Neural progenitor cell (in vitro differentiated cells): ENCODE measurements around the gene ALG5. TPM values are rescaled to one million over a fixed set of nuclear protein-coding genes. Genes with fewer than 3 reads are reported as not detected.

Source experiments
- DNase-seq: peaks from one replicate; pipeline ENCODE4 v3.0.0-alpha.2; 2016; ENCODE audit warnings: low spot score
- H2AFZ ChIP-seq: fragments of 200-600 bp; sonication (generic); replicated peaks from 2 replicates; pipeline ENCODE4 v1.6.1; 2016; ENCODE audit warnings: antibody characterized with exemption
- H3F3A ChIP-seq: fragments of 200-600 bp; sonication (generic); 2 replicates; pipeline ENCODE4 v1.6.1; 2016; ENCODE audit warnings: antibody characterized with exemption, low read depth
- H3K27ac ChIP-seq: fragments of 200-600 bp; sonication (generic); 2 replicates; pipeline ENCODE4 v1.5.1; 2016; ENCODE audit warnings: mild to moderate bottlenecking
- H3K27me3 ChIP-seq: fragments of 200-600 bp; sonication (generic); 2 replicates; pipeline ENCODE4 v1.6.1; 2016; ENCODE audit warnings: mild to moderate bottlenecking, moderate library complexity
- H3K36me3 ChIP-seq: fragments of 200-600 bp; sonication (generic); 2 replicates; pipeline ENCODE4 v1.5.1; 2016
- H3K4me1 ChIP-seq: fragments of 200-600 bp; sonication (generic); 2 replicates; pipeline ENCODE4 v1.6.1; 2016; ENCODE audit warnings: mixed run types
- H3K4me2 ChIP-seq: fragments of 200-600 bp; sonication (generic); 2 replicates; pipeline ENCODE4 v1.6.1; 2016
- H3K4me3 ChIP-seq: fragments of 200-600 bp; sonication (generic); 2 replicates; pipeline ENCODE4 v1.5.1; 2016
- H3K79me2 ChIP-seq: fragments of 200-600 bp; sonication (generic); 2 replicates; pipeline ENCODE4 v1.6.1; 2016; ENCODE audit warnings: low read depth
- H3K9ac ChIP-seq: fragments of 200-600 bp; sonication (generic); 2 replicates; pipeline ENCODE4 v1.6.1; 2016
- H3K9me3 ChIP-seq: fragments of 200-600 bp; sonication (generic); 2 replicates; pipeline ENCODE4 v1.5.1; 2016; ENCODE audit warnings: low read depth
- H4K20me1 ChIP-seq: fragments of 200-600 bp; sonication (generic); 2 replicates; pipeline ENCODE4 v1.6.1; 2016; ENCODE audit warnings: low read depth
- H3K27ac Mint-ChIP-seq: 3 replicates; pipeline ENCODE4 v1.8.0; 2021; ENCODE audit warnings: mixed read lengths
- H3K27me3 Mint-ChIP-seq: 2 replicates; pipeline ENCODE4 v1.8.0; 2022; ENCODE audit warnings: low read depth, mild to moderate bottlenecking, inconsistent platforms, moderate library complexity, mixed read lengths; ENCODE audit not compliant: insufficient read depth
- H3K36me3 Mint-ChIP-seq: 3 replicates; pipeline ENCODE4 v1.8.0; 2021; ENCODE audit warnings: mixed read lengths
- H3K4me1 Mint-ChIP-seq: 3 replicates; pipeline ENCODE4 v1.8.0; 2021; ENCODE audit warnings: mixed read lengths
- H3K4me3 Mint-ChIP-seq: 3 replicates; pipeline ENCODE4 v1.8.0; 2021; ENCODE audit warnings: mild to moderate bottlenecking, moderate library complexity, mixed read lengths
- H3K9me3 Mint-ChIP-seq: 3 replicates; pipeline ENCODE4 v1.8.0; 2020; ENCODE audit warnings: mixed read lengths
- CTCF ChIP-seq: fragments of 200-600 bp; sonication (generic); IDR thresholded peaks from 2 replicates; pipeline ENCODE4 v1.5.1; 2017; ENCODE audit warnings: antibody characterized with exemption, mild to moderate bottlenecking
- EZH2 ChIP-seq: fragments of 200-600 bp; sonication (generic); IDR thresholded peaks from 2 replicates; pipeline ENCODE4 v1.6.1; 2017; ENCODE audit warnings: antibody characterized with exemption, mild to moderate bottlenecking, moderate library complexity
- EZH2phosphoT487 ChIP-seq: fragments of 200-600 bp; sonication (generic); IDR thresholded peaks from 2 replicates; pipeline ENCODE4 v1.6.1; 2017; ENCODE audit warnings: antibody characterized with exemption
- total RNA-seq: library from RNA; depleted of rRNA; stranded (reverse); fragments of >200 nt; gene quantifications from 2 replicates; pipeline ENCODE4 v1.2.3, GENCODE V29; 2015; ENCODE audit warnings: low replicate concordance

The ALG5 gene
- total RNA-seq, 1 donor from 2014 or later = 24.1 TPM

- DNase-seq = no peak
- Histone ChIP-seq H4K20me1 (peaks cover 4% of the 10 kb centered on the region), H3K4me3 (no peak overlapping the region), H3K9me3 (no peaks in the 10 kb centered on the region), H3K79me2 (no peaks in the 10 kb centered on the region), H3K27me3 (no peaks in the 10 kb centered on the region), H3K36me3 (peaks cover 25% of the 10 kb centered on the region), H3K27ac (no peak overlapping the region), H3F3A (peaks cover 5% of the 10 kb centered on the region), H2AFZ (no peak overlapping the region), H3K4me2 (no peak overlapping the region), H3K4me1 (no peaks in the 10 kb centered on the region), H3K9ac (no peak overlapping the region)
- Mint-ChIP-seq H3K27ac (no peak overlapping the region), H3K4me1 (no peaks in the 10 kb centered on the region), H3K4me3 (no peak overlapping the region), H3K9me3 (no peaks in the 10 kb centered on the region), H3K36me3 (peaks cover 29% of the 10 kb centered on the region), H3K27me3 (no peaks in the 10 kb centered on the region)
- TF ChIP-seq CTCF (no peak), EZH2phosphoT487 (no peak), EZH2 (no peak)
These were observed 12.5 kb downstream of the ALG5 start for GRCh38 chr13:36986462-36987240.

DNA sequence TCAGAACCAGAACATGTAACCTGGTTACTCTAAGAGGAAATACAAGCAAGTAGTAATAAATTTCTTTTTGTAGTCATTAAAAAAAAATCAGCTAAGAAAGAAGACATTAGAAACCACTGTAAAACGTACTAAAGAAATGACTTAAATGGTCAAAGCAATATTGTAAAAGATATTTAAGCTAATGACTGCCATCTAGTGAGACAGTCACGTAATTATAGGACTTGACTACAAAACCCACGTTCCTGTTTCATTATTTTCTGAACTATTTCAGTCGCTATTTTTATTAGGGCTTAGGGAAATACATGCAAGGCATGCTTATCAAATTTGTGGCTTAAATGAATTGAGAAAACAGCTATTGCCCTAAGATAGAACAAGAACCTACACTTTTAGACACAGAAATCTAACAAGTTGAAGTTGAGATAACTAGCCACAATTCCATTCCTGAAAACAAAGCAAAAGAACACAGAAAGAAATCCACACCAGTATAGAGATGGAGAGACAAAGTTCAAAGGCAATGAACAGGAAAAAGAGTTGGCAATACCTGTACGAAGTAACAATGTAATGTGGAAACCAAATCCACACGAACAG, 17.9 kb downstream of the ALG5 start:
- Mint-ChIP-seq H3K27ac (no peak overlapping the region), H3K27me3 (no peaks in the 10 kb centered on the region), H3K36me3 (peaks cover 14% of the 10 kb centered on the region), H3K4me3 (no peak overlapping the region), H3K9me3 (no peaks in the 10 kb centered on the region), H3K4me1 (no peaks in the 10 kb centered on the region)
- no peaks in the 10 kb centered on the region for H3K9me3 ChIP-seq
- no peak overlapping the region for H3K4me2 ChIP-seq
- no peak overlapping the region for H3K27ac ChIP-seq
- H3K36me3 ChIP-seq = peaks cover 15% of the 10 kb centered on the region
- no peak overlapping the region for H3K9ac ChIP-seq
- H3K4me3 ChIP-seq = no peak overlapping the region
- TF ChIP-seq EZH2phosphoT487 (no peak), CTCF (peak; percentile 62)
- H3K79me2 ChIP-seq = no peaks in the 10 kb centered on the region
- H3K4me1 ChIP-seq = no peaks in the 10 kb centered on the region
- H3F3A ChIP-seq = peaks cover 5% of the 10 kb centered on the region
- H3K27me3 ChIP-seq = no peaks in the 10 kb centered on the region
- no peaks in the 10 kb centered on the region for H4K20me1 ChIP-seq
- H2AFZ ChIP-seq = no peak overlapping the region
- peak; percentile 46 for DNase-seq

- Histone ChIP-seq H3K4me2 (no peak overlapping the region), H3K4me3 (no peak overlapping the region), H3K4me1 (no peaks in the 10 kb centered on the region), H3F3A (peaks cover 5% of the 10 kb centered on the region), H3K79me2 (no peaks in the 10 kb centered on the region), H4K20me1 (no peaks in the 10 kb centered on the region), H3K27ac (no peak overlapping the region), H3K9ac (no peak overlapping the region), H3K36me3 (peaks cover 10% of the 10 kb centered on the region), H3K9me3 (peaks cover 6% of the 10 kb centered on the region), H2AFZ (no peak overlapping the region), H3K27me3 (no peaks in the 10 kb centered on the region)
- peaks cover 5% of the 10 kb centered on the region for H3K9me3 Mint-ChIP-seq
- peaks cover 2% of the 10 kb centered on the region for H3K27me3 Mint-ChIP-seq
- no peak overlapping the region for H3K4me3 Mint-ChIP-seq
- peaks cover 22% of the 10 kb centered on the region for H3K36me3 Mint-ChIP-seq
- H3K27ac Mint-ChIP-seq = no peak overlapping the region
- TF ChIP-seq CTCF (no peak), EZH2 (no peak), EZH2phosphoT487 (no peak)
- no peak for DNase-seq
- H3K4me1 Mint-ChIP-seq = no peaks in the 10 kb centered on the region
These were observed 19.6 kb downstream of the ALG5 start for GRCh38 chr13:36979361-36980050.
